H9 (cell line): ENCODE measurements around the gene COG4. TPM values are rescaled to one million over a fixed set of nuclear protein-coding genes. Genes with fewer than 3 reads are reported as not detected.

ENCODE experiments used
- DNase-seq: peaks from one replicate; pipeline ENCODE4 v3.0.0-alpha.2; 2017
- H2AFZ ChIP-seq: one replicate; pipeline ENCODE4 v1.6.1; 2013; ENCODE audit warnings: mild to moderate bottlenecking, low read length, control low read depth, moderate library complexity
- H2AK5ac ChIP-seq: 2 replicates; pipeline ENCODE4 v1.6.1; 2013; ENCODE audit warnings: low read length, control low read depth, mixed read lengths; ENCODE audit not compliant: insufficient read length
- H2BK120ac ChIP-seq: one replicate; pipeline ENCODE4 v1.6.1; 2013; ENCODE audit warnings: low read depth, mild to moderate bottlenecking, low read length, control low read depth, inconsistent platforms; ENCODE audit not compliant: poor library complexity, severe bottlenecking
- H2BK12ac ChIP-seq: 2 replicates; pipeline ENCODE4 v1.6.1; 2013; ENCODE audit warnings: low read length, control low read depth, mixed read lengths, low read depth; ENCODE audit not compliant: insufficient read length
- H2BK15ac ChIP-seq: 2 replicates; pipeline ENCODE4 v1.6.1; 2013; ENCODE audit warnings: low read depth, low read length, control low read depth
- H2BK20ac ChIP-seq: one replicate; pipeline ENCODE4 v1.6.1; 2013; ENCODE audit warnings: low read depth, mild to moderate bottlenecking, low read length, control low read depth, inconsistent platforms; ENCODE audit not compliant: poor library complexity, severe bottlenecking
- H2BK5ac ChIP-seq: 2 replicates; pipeline ENCODE4 v1.6.1; 2013; ENCODE audit warnings: low read length, control low read depth, mixed read lengths; ENCODE audit not compliant: insufficient read length
- H3K14ac ChIP-seq: 2 replicates; pipeline ENCODE4 v1.6.1; 2013; ENCODE audit warnings: low read length, control low read depth; ENCODE audit not compliant: insufficient read depth
- H3K18ac ChIP-seq: 2 replicates; pipeline ENCODE4 v1.6.1; 2013; ENCODE audit warnings: low read depth, mild to moderate bottlenecking, mixed read lengths, low read length, control low read depth; ENCODE audit not compliant: insufficient read length
- H3K23ac ChIP-seq: 2 replicates; pipeline ENCODE4 v1.6.1; 2013; ENCODE audit warnings: low read length, control low read depth, mixed read lengths, low read depth; ENCODE audit not compliant: insufficient read length
- H3K23me2 ChIP-seq: 2 replicates; pipeline ENCODE4 v1.6.1; 2013; ENCODE audit warnings: low read depth, mild to moderate bottlenecking, mixed read lengths, low read length, control low read depth; ENCODE audit not compliant: insufficient read length, poor library complexity, severe bottlenecking
- H3K27ac ChIP-seq: 2 replicates; pipeline ENCODE4 v1.5.1; 2013; ENCODE audit warnings: low read length, control low read depth, mixed read lengths, low read depth; ENCODE audit not compliant: insufficient read length
- H3K27me3 ChIP-seq: 2 replicates; pipeline ENCODE4 v1.6.1; 2013; ENCODE audit warnings: low read length, control low read depth, inconsistent platforms; ENCODE audit not compliant: insufficient read depth
- H3K4ac ChIP-seq: 2 replicates; pipeline ENCODE4 v1.6.1; 2013; ENCODE audit warnings: low read depth, mild to moderate bottlenecking, control low read depth, inconsistent platforms, low read length, moderate library complexity
- H3K4me1 ChIP-seq: 2 replicates; pipeline ENCODE4 v1.6.1; 2013; ENCODE audit warnings: low read length, control low read depth, inconsistent platforms; ENCODE audit not compliant: insufficient read depth
- H3K4me2 ChIP-seq: 2 replicates; pipeline ENCODE4 v1.6.1; 2013; ENCODE audit warnings: low read length, control low read depth, mixed read lengths; ENCODE audit not compliant: insufficient read length, insufficient read depth
- H3K56ac ChIP-seq: 2 replicates; pipeline ENCODE4 v1.6.1; 2013; ENCODE audit warnings: low read depth, mild to moderate bottlenecking, mixed read lengths, low read length, control low read depth; ENCODE audit not compliant: insufficient read length
- H3K79me1 ChIP-seq: 2 replicates; pipeline ENCODE4 v1.6.1; 2013; ENCODE audit warnings: low read depth, mild to moderate bottlenecking, moderate library complexity, low read length, control low read depth, inconsistent platforms; ENCODE audit not compliant: insufficient read depth, poor library complexity, severe bottlenecking
- H3K79me2 ChIP-seq: 2 replicates; pipeline ENCODE4 v1.6.1; 2013; ENCODE audit warnings: low read length, control low read depth, inconsistent platforms; ENCODE audit not compliant: insufficient read depth
- H3K9ac ChIP-seq: 2 replicates; pipeline ENCODE4 v1.6.1; 2013; ENCODE audit warnings: low read length, control low read depth, mixed read lengths; ENCODE audit not compliant: insufficient read length; ENCODE audit errors: extremely low read depth
- H3K9me3 ChIP-seq: one replicate; pipeline ENCODE4 v1.6.1; 2013; ENCODE audit warnings: low read depth, low read length, inconsistent platforms; ENCODE audit not compliant: control insufficient read depth
- H3T11ph ChIP-seq: one replicate; pipeline ENCODE4 v1.6.1; 2013; ENCODE audit warnings: mild to moderate bottlenecking, low read length, control low read depth, inconsistent platforms
- H4K20me1 ChIP-seq: one replicate; pipeline ENCODE4 v1.6.1; 2013; ENCODE audit not compliant: control insufficient read depth, insufficient read length, insufficient read depth
- H4K5ac ChIP-seq: 2 replicates; pipeline ENCODE4 v1.6.1; 2013; ENCODE audit warnings: low read depth, mild to moderate bottlenecking, mixed read lengths, low read length, control low read depth; ENCODE audit not compliant: insufficient read length
- H4K8ac ChIP-seq: replicated peaks from 2 replicates; pipeline ENCODE4 v1.6.1; 2013; ENCODE audit warnings: low read length, control low read depth, mixed read lengths, low read depth; ENCODE audit not compliant: insufficient read length
- H4K91ac ChIP-seq: 2 replicates; pipeline ENCODE4 v1.6.1; 2013; ENCODE audit warnings: low read depth, mild to moderate bottlenecking, moderate library complexity, mixed read lengths, low read length, control low read depth; ENCODE audit not compliant: insufficient read length
- H3K27ac Mint-ChIP-seq, 3 experiments: 2 replicates in 2 of 3; 3 replicates in 1 of 3; pipeline ENCODE4 v1.8.0; 2020 to 2021; ENCODE audit warnings: mixed read lengths in 3 of 3, mild to moderate bottlenecking in 1 of 3, moderate library complexity in 1 of 3
- H3K27me3 Mint-ChIP-seq: 2 replicates; pipeline ENCODE4 v1.8.0; 2021; ENCODE audit warnings: low read depth, mild to moderate bottlenecking, moderate library complexity, mixed read lengths
- H3K36me3 Mint-ChIP-seq, 3 experiments: 2 replicates in 2 of 3; 3 replicates in 1 of 3; pipeline ENCODE4 v1.8.0; 2020 to 2021; ENCODE audit warnings: low read depth in 3 of 3, mixed read lengths in 3 of 3; ENCODE audit not compliant: insufficient read depth in 1 of 3
- H3K4me1 Mint-ChIP-seq, 2 experiments: 2 replicates each; pipeline ENCODE4 v1.8.0; 2020; ENCODE audit warnings: mixed read lengths in 2 of 2
- H3K4me3 Mint-ChIP-seq, 2 experiments: 2 replicates in 1 of 2; 3 replicates in 1 of 2; pipeline ENCODE4 v1.8.0; 2020 to 2021; ENCODE audit warnings: mild to moderate bottlenecking in 2 of 2, mixed read lengths in 2 of 2, moderate library complexity in 1 of 2
- H3K9me3 Mint-ChIP-seq, 2 experiments: 2 replicates in 1 of 2; 3 replicates in 1 of 2; pipeline ENCODE4 v1.8.0; 2020; ENCODE audit warnings: mild to moderate bottlenecking in 2 of 2, mixed read lengths in 2 of 2, moderate library complexity in 1 of 2
- CTCF ChIP-seq: fragments of 200-600 bp; sonication (generic); conservative IDR thresholded peaks from 3 replicates; pipeline ENCODE4 v1.8.0; 2021; ENCODE audit warnings: antibody characterized with exemption, mild to moderate bottlenecking
- WGBS: extraction: QIAGEN DNeasy Blood & Tissue Kit; methylation state at CpG from one replicate; pipeline ENCODE4 v1.1.7; 2013; ENCODE audit warnings: missing lambda C conversion rate, low lambda C conversion rate, mixed read lengths; ENCODE audit not compliant: insufficient read length; ENCODE audit errors: extremely low coverage; 5-methylcytosine and 5-hydroxymethylcytosine counted together
- total RNA-seq: library from RNA; stranded (reverse); gene quantifications from 2 replicates; pipeline ENCODE4 v1.2.1, GENCODE V29; 2021

The COG4 gene
- total RNA-seq, 1 experiment from 2014 or later: 51.9 TPM

DNA sequence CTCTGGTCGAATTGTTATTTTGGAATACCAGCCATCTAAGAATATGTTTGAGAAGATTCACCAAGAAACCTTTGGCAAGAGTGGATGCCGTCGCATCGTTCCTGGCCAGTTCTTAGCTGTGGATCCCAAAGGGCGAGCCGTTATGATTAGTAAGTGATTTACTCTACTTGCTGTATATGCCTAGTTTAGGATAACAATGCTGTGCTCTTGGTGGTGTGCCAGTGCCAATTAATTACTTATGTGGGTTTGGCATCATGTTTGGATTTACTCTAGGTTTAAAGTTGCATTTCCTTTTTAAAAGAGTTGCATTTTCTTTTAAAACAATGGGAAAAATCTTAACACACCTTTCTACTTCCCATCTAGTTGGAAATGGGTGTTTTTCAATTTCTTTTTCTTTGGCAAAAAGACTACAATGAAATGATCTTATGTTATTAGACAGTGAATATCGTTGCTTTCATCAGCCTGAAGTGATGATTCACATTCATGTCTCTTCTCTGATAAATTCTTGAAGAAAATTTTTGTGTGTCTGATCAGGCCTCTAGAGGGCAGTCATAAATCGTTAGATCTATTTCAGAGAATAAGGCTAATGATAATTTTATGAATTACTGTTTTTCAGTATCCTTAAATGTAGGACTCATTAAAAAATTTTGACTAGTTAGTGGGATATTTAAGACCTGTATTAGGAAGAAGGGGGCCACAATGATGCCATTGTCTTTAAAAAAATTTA, 5.9 kb upstream of the COG4 start:
- Histone ChIP-seq H2BK120ac (no peak overlapping the region), H3T11ph (no peak overlapping the region), H3K4ac (no peak overlapping the region), H3K14ac (no peak overlapping the region), H3K4me2 (no peak overlapping the region), H3K18ac (no peak overlapping the region), H3K9ac (no peak overlapping the region), H4K5ac (no peak overlapping the region), H3K4me1 (peaks cover 3% of the 10 kb centered on the region; the same call in 1 of the 2 replicates), H2BK12ac (no peak overlapping the region), H4K20me1 (no peaks in the 10 kb centered on the region), H2BK20ac (no peak overlapping the region), H2BK5ac (no peak overlapping the region), H3K27me3 (no peaks in the 10 kb centered on the region), H3K23me2 (peaks cover 7% of the 10 kb centered on the region), H4K8ac (no peak overlapping the region), H3K79me1 (peaks cover 14% of the 10 kb centered on the region), H3K79me2 (peaks cover 35% of the 10 kb centered on the region; the same call in 1 of the 2 replicates), H3K27ac (no peak overlapping the region), H2AK5ac (no peak overlapping the region), H2BK15ac (no peak overlapping the region), H3K23ac (no peak overlapping the region), H4K91ac (no peak overlapping the region), H3K9me3 (no peaks in the 10 kb centered on the region), H3K56ac (no peak overlapping the region), H2AFZ (no peak overlapping the region)
- H3K4me1 Mint-ChIP-seq: peaks cover 26 to 28% of the 10 kb centered on the region in 2 experiments
- no peaks in the 10 kb centered on the region for H3K27me3 Mint-ChIP-seq
- peaks cover 66 to 95% (median 85%) of the 10 kb centered on the region in 3 experiments for H3K36me3 Mint-ChIP-seq
- TF ChIP-seq CTCF: peak; percentile 62
- DNase-seq: no peak
- no peaks in the 10 kb centered on the region for H3K9me3 Mint-ChIP-seq
- peak overlapping the region in 1 of 2 experiments; percentile 44; a peak in 1 of 5 replicates for H3K4me3 Mint-ChIP-seq
- no CpG with 5 or more reads among the region's 8 CpGs for WGBS
- peak overlapping the region in 1 of 3 experiments; percentile 77; a peak in 2 of 7 replicates for H3K27ac Mint-ChIP-seq
